ENCODE results near the gene PRR15L.

- no peak for TF ChIP-seq CTCF (conservative IDR thresholded peaks at IDR 0.05; ENCODE audit: low read depth, low read length)
- TF ChIP-seq POLR2A (IDR thresholded peaks at IDR 0.05; ENCODE audit: low read depth, low read length), result no peak
- TF ChIP-seq CEBPB (IDR thresholded peaks at IDR 0.05; ENCODE audit: low read depth, low read length), result no peak
- TF ChIP-seq RAD21 (IDR thresholded peaks at IDR 0.05; ENCODE audit: low read length), result no peak
- TF ChIP-seq ELK1 (IDR thresholded peaks at IDR 0.05; ENCODE audit: borderline replicate concordance, low read depth, low read length), result no peak
- TF ChIP-seq MAFK (IDR thresholded peaks at IDR 0.05; ENCODE audit: low read depth, low read length), result no peak
- peak; percentile 77 for TF ChIP-seq USF2 (IDR thresholded peaks at IDR 0.05; ENCODE audit: low read depth, low read length)
- no peak for TF ChIP-seq SMC3 (IDR thresholded peaks at IDR 0.05; ENCODE audit: low read depth, low read length)
- TF ChIP-seq RFX5 (IDR thresholded peaks at IDR 0.05; ENCODE audit: low read depth, low read length), result peak; percentile 36; the same call in 1 of the 2 replicates
Observed at GRCh38 chr17:47941246-47942095, 16.2 kb downstream of the PRR15L start, which contains the start of gene PNPO.
